Colonic mucosa (tissue), 4 donors: ENCODE measurements around the gene PRKCH. TPM values are rescaled to one million over a fixed set of nuclear protein-coding genes. Genes with fewer than 3 reads are reported as not detected.

ENCODE experiments used
- DNase-seq: peaks from one replicate; pipeline ENCODE4 v3.0.0-alpha.2; 2020
- H3K27ac ChIP-seq: fragments of 200-600 bp; one replicate; pipeline ENCODE4 v1.8.0; 2021
- H3K27me3 ChIP-seq: fragments of 200-600 bp; one replicate; pipeline ENCODE4 v1.8.0; 2021
- H3K36me3 ChIP-seq: fragments of 200-600 bp; one replicate; pipeline ENCODE4 v1.8.0; 2021
- H3K4me1 ChIP-seq: fragments of 200-600 bp; one replicate; pipeline ENCODE4 v1.8.0; 2021; ENCODE audit warnings: mild to moderate bottlenecking
- H3K4me3 ChIP-seq: fragments of 200-600 bp; one replicate; pipeline ENCODE4 v1.8.0; 2021
- H3K9ac ChIP-seq, 2 donors: one replicate each; pipeline ENCODE4 v1.7.0; 2013; ENCODE audit warnings: control low read depth in 2 of 2, low read depth in 2 of 2, low read length in 2 of 2
- H3K9me3 ChIP-seq: fragments of 200-600 bp; one replicate; pipeline ENCODE4 v1.8.0; 2021
- CTCF ChIP-seq: fragments of 200-600 bp; IDR thresholded peaks from one replicate; pipeline ENCODE4 v1.8.0; 2022; ENCODE audit warnings: antibody characterized with exemption, mild to moderate bottlenecking
- intact Hi-C: fragments of 100-400 bp; cut with DNase I; formaldehyde crosslinking; loops from one replicate; pipeline ENCODE4 v1.14.1; 2022
- total RNA-seq, 2 donors: library from RNA; stranded (reverse); fragmentation: NEBNext Ultra II Directional in 1 of 2; extraction: Animal tissue kit (Norgen Biotek cat#: 25700) in 1 of 2; gene quantifications; one replicate each; pipeline ENCODE4 v1.2.1, GENCODE V29; 2021
- donor health status: healthy.
- donor health status: DM: no; HTN: no; CAD: no.
- donor health status: DM: no; HTN: no; CAD: no.

The PRKCH gene
- total RNA-seq, 2 donors from 2014 or later: 11.4 to 11.5 TPM

GRCh38 chr14:61564618-61565091 is 243.3 kb downstream of the PRKCH start:
- no peak for DNase-seq
- Histone ChIP-seq H3K27me3 (no peaks in the 10 kb centered on the region), H3K9me3 (no peaks in the 10 kb centered on the region), H3K4me1 (peaks cover 20% of the 10 kb centered on the region), H3K9ac (peak overlapping the region in 1 of 2 donors; percentile 36), H3K4me3 (no peak overlapping the region), H3K36me3 (no peaks in the 10 kb centered on the region), H3K27ac (peak overlapping the region; percentile 8)
- intact Hi-C loops: no loop called here
- no peak for TF ChIP-seq CTCF

GRCh38 chr14:61565181-61565580 is 243.8 kb downstream of the PRKCH start:
- Histone ChIP-seq H3K27ac (no peak overlapping the region), H3K4me1 (peaks cover 18% of the 10 kb centered on the region), H3K9ac (no peak overlapping the region), H3K36me3 (no peaks in the 10 kb centered on the region), H3K27me3 (no peaks in the 10 kb centered on the region), H3K4me3 (no peak overlapping the region), H3K9me3 (no peaks in the 10 kb centered on the region)
- no peak for DNase-seq
- no peak for TF ChIP-seq CTCF
- intact Hi-C loops: no loop called here

GRCh38 chr14:61565836-61566536 is 244.6 kb downstream of the PRKCH start:
- Histone ChIP-seq H3K27ac (peak overlapping the region; percentile 9), H3K4me1 (peaks cover 18% of the 10 kb centered on the region), H3K9ac (no peak overlapping the region), H3K36me3 (no peaks in the 10 kb centered on the region), H3K27me3 (no peaks in the 10 kb centered on the region), H3K4me3 (no peak overlapping the region), H3K9me3 (no peaks in the 10 kb centered on the region)
- intact Hi-C loops: no loop called here
- no peak for TF ChIP-seq CTCF
- DNase-seq: no peak

- Histone ChIP-seq H3K4me3 (no peak overlapping the region), H3K27me3 (no peaks in the 10 kb centered on the region), H3K9ac (no peak overlapping the region), H3K4me1 (peaks cover 12% of the 10 kb centered on the region), H3K9me3 (no peaks in the 10 kb centered on the region), H3K36me3 (no peaks in the 10 kb centered on the region), H3K27ac (peak overlapping the region; percentile 9)
- DNase-seq: no peak
- TF ChIP-seq CTCF: no peak
- intact Hi-C loops: no loop called here
Observed at GRCh38 chr14:61566537-61567225, 245.3 kb downstream of the PRKCH start.

- peaks cover 11% of the 10 kb centered on the region for H3K4me1 ChIP-seq
- no peaks in the 10 kb centered on the region for H3K36me3 ChIP-seq
- no peak for DNase-seq
- TF ChIP-seq CTCF: no peak
- H3K27me3 ChIP-seq: no peaks in the 10 kb centered on the region
- peak overlapping the region; percentile 43 for H3K27ac ChIP-seq
- H3K9ac ChIP-seq: peak overlapping the region in 1 of 2 donors; percentile 76
- H3K4me3 ChIP-seq: peak overlapping the region; percentile 36
- no peaks in the 10 kb centered on the region for H3K9me3 ChIP-seq
- intact Hi-C loops: no loop called here
Observed at GRCh38 chr14:61567838-61568571, 246.6 kb downstream of the PRKCH start.
